DMS 273 treated with DMSO at 0.1 percent for 48 hours (cell line): ENCODE data around the gene MRPL45.

Source experiments
- DNase-seq: peaks from one replicate; lab custom pipeline; 2025; lab: John Stamatoyannopoulos, UW

Gene MRPL45

GRCh38 chr17:38349097-38349730, 52.2 kb downstream of the MRPL45 start:
- peak; percentile 24 for DNase-seq

DNA sequence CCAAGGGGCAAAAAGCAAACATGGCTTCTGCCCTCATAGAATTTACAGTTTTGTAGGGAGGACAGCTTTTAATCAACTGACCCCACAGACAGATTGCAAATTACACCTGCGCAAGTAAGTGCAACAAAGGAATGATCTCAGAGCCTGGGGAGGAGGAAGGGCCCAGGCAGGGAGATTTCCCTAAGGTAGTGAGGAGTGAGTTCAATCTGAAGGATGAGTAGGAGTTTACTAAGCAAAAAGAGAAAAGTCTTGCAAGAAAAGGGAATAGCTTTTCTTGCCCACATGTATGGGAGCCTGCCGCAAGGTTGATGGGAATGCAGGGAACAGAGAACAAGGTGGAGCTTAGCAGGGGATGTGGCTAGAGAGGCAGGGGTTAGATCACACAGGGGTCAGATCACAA, 53.1 kb downstream of the MRPL45 start:
- no peak for DNase-seq

- DNase-seq, result peak; percentile 71
Measured at GRCh38 chr17:38351412-38352222, 54.6 kb downstream of the MRPL45 start, which contains the start of gene SOCS7. Gene SOCS7, plus strand, starts transcription at chr17:38351844. Its CDS starts 209 bp downstream, at chr17:38352053.

DNA sequence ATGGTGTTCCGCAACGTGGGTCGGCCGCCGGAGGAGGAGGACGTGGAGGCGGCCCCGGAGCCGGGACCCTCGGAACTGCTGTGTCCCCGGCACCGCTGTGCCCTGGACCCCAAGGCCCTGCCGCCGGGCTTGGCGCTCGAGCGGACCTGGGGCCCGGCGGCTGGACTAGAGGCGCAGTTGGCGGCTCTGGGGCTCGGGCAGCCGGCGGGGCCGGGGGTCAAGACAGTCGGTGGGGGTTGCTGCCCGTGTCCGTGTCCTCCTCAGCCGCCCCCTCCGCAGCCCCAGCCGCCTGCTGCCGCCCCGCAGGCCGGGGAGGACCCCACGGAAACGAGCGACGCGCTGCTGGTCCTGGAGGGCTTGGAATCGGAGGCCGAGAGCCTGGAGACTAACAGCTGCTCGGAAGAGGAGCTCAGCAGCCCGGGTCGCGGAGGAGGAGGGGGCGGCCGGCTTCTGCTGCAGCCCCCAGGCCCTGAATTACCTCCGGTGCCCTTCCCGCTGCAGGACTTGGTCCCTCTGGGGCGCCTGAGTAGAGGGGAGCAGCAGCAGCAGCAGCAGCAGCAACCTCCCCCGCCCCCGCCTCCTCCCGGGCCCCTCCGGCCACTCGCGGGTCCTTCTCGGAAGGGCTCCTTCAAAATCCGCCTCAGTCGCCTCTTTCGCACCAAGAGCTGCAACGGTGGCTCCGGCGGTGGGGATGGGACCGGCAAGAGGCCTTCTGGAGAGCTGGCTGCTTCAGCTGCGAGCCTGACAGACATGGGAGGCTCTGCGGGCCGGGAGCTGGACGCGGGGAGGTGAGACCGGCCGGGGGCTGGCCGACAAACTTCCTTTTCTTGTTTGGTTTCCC, 55.5 kb downstream of the MRPL45 start:
- DNase-seq, result no peak

DNA sequence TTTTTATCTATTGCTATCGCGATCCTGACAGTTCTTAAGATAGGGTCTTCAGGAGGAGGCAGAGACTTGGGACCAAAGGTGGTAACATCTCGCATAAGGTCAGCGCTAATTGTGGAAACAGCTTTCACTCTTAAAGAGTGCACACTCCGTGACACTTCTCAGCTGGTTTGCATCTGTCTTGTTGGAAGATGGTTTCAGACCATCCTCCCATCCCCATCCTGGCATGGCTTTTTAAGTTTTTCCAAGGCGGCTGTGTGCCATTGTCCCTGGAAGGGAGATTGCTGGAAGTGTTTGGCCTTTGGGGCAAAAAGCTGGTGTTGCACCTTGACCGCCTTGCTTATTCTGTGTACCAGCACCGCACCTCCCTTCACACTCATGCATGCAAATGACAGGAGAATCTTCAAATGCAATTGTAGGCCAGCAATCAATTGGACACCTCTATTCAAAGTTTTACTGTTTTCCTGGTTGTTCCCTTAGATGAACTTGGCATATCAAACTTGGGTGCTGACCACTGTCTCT, 56.2 kb downstream of the MRPL45 start:
- no peak for DNase-seq

- no peak for DNase-seq
Measured at GRCh38 chr17:38353668-38354067, 56.7 kb downstream of the MRPL45 start.

- no peak for DNase-seq
Measured at GRCh38 chr17:38354466-38354865, 57.5 kb downstream of the MRPL45 start.

- no peak for DNase-seq
Measured at GRCh38 chr17:38355251-38355650, 58.3 kb downstream of the MRPL45 start.

DNA sequence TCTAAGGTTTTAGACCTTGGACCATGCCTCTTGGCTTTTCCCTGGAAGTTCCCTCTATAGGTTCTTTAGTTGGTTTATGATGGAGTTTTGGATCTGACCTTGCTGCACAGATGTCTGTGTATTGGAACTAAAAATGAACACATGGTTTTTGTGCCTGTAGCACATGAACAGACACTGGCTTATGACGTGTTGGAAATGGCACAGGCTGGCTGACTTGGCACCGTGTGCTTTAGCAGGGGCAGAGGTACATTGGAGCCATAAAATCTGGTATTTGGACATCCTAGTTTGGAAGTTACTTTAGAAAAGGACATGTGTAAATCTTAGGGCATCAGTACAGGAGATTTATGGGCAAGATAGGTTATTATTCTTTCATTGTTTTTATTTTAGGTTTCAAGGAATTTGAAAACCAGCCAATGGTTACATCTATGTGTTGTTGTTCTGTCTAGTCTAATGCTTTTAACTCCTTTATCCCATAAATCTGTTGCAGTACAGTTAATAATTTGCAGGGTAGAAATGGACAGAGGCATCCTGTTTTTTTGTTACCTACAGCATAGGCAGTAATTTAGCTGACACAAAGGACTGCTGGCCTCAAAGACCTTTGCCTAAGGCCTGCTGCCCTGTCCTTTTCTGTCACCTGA, 60.6 kb downstream of the MRPL45 start:
- DNase-seq, result peak; percentile 63

- DNase-seq, result peak; percentile 73
Measured at GRCh38 chr17:38358586-38359513, 61.9 kb downstream of the MRPL45 start.

- no peak for DNase-seq
Measured at GRCh38 chr17:38361694-38362465, 64.9 kb downstream of the MRPL45 start.

GRCh38 chr17:38363016-38363415, 66.0 kb downstream of the MRPL45 start:
- DNase-seq, result no peak

GRCh38 chr17:38364741-38365140, 67.8 kb downstream of the MRPL45 start:
- no peak for DNase-seq

DNA sequence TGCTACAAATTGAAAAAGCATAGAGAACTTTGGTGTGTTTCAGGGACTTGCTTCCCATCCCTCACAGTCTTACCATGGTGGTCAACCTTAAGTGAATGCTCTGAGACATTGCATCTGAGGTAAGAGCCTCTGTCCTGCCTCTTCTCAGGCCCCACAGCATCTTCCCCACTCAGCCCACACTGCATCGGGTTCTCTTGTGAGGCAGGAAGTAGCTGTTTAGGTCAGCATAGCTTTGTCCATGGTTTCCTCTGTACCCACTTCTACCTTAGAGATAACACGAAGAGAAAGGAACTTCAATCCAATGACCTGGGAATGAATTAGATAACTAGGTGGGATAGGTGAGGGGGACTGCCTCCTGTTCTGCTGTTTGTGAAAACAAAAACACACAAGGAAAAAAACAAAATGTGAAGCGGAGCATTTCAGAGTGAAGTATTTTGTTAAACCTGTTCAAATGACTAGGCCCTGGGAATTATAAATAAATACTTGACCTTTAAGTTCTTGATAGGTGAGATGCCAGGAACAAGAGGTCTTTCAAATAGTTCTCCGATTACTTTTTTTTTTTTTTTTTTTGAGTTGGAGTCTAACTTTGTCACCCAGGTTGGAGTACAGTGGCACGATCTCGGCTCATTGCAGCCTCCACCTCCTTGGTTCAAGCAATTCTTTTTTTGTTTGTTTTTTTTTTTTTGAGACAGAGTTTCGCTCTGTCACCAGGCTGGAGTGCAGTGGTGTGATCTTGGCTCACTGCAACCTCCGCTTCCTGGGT, 72.3 kb downstream of the MRPL45 start:
- DNase-seq, result no peak
